Measurements from ENCODE around the gene STARD5. TPM values are rescaled to one million over a fixed set of nuclear protein-coding genes. Genes with fewer than 3 reads are reported as not detected.
A peak's percentile ranks its signal among the peaks of the same experiment; 100 is the strongest.

The STARD5 gene
- total RNA-seq, 1 donor from 2014 or later = 3.1 TPM

- H3K9me3 Mint-ChIP-seq (ENCODE audit: unreplicated experiment) = peaks cover 1% of the 10 kb centered on the region
- no peaks in the 10 kb centered on the region for H3K36me3 Mint-ChIP-seq (ENCODE audit: unreplicated experiment)
- H3K4me1 Mint-ChIP-seq (ENCODE audit: low read depth, unreplicated experiment) = no peaks in the 10 kb centered on the region
- TF ChIP-seq, protein P1, sequence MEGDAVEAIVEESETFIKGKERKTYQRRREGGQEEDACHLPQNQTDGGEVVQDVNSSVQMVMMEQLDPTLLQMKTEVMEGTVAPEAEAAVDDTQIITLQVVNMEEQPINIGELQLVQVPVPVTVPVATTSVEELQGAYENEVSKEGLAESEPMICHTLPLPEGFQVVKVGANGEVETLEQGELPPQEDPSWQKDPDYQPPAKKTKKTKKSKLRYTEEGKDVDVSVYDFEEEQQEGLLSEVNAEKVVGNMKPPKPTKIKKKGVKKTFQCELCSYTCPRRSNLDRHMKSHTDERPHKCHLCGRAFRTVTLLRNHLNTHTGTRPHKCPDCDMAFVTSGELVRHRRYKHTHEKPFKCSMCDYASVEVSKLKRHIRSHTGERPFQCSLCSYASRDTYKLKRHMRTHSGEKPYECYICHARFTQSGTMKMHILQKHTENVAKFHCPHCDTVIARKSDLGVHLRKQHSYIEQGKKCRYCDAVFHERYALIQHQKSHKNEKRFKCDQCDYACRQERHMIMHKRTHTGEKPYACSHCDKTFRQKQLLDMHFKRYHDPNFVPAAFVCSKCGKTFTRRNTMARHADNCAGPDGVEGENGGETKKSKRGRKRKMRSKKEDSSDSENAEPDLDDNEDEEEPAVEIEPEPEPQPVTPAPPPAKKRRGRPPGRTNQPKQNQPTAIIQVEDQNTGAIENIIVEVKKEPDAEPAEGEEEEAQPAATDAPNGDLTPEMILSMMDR (IDR thresholded peaks at IDR 0.05; ENCODE audit: partially characterized antibody, unreplicated experiment) = no peak
- no peak for DNase-seq
- peak overlapping the region; percentile 8 for H3K27ac Mint-ChIP-seq (ENCODE audit: unreplicated experiment)
- H3K27me3 Mint-ChIP-seq (ENCODE audit: unreplicated experiment) = no peaks in the 10 kb centered on the region
- no peak overlapping the region for H3K4me3 Mint-ChIP-seq (ENCODE audit: unreplicated experiment)
Measured at GRCh38 chr15:81309647-81310450, 14.1 kb downstream of the STARD5 start.

DNA sequence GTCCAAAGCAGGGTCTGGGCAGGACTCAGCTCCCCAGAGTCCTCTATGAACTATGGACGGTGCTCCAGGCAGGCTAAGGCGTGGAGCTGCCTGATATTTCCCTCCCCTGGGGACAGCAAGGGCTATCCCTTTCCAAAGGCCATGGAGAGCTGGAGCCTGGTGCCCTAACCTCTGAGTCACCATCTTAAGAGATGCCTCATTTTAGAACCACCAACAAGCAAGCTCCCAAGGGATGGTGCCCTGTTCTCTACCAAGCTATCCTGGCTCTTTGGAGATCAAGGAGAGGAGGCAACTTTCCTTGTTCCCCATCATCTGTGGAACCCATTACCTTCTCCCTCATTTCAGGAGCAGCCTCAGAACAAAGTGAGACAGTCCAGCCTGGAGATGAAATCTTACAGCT is 15.7 kb downstream of the STARD5 start:
- TF ChIP-seq, protein P1 (IDR thresholded peaks at IDR 0.05; ENCODE audit: partially characterized antibody, unreplicated experiment) = no peak
- Mint-ChIP-seq H3K36me3 (ENCODE audit: unreplicated experiment) (no peaks in the 10 kb centered on the region), H3K27ac (ENCODE audit: unreplicated experiment) (no peak overlapping the region), H3K4me1 (ENCODE audit: low read depth, unreplicated experiment) (peaks cover 8% of the 10 kb centered on the region), H3K27me3 (ENCODE audit: unreplicated experiment) (peaks cover 2% of the 10 kb centered on the region), H3K4me3 (ENCODE audit: unreplicated experiment) (no peak overlapping the region), H3K9me3 (ENCODE audit: unreplicated experiment) (peaks cover 2% of the 10 kb centered on the region)
- DNase-seq = no peak

GRCh38 chr15:81304226-81304625 is 19.7 kb downstream of the STARD5 start:
- H3K9me3 Mint-ChIP-seq (ENCODE audit: unreplicated experiment) = peaks cover 2% of the 10 kb centered on the region
- peaks cover 8% of the 10 kb centered on the region for H3K4me1 Mint-ChIP-seq (ENCODE audit: low read depth, unreplicated experiment)
- no peak for DNase-seq
- no peaks in the 10 kb centered on the region for H3K36me3 Mint-ChIP-seq (ENCODE audit: unreplicated experiment)
- no peak overlapping the region for H3K27ac Mint-ChIP-seq (ENCODE audit: unreplicated experiment)
- peaks cover 2% of the 10 kb centered on the region for H3K27me3 Mint-ChIP-seq (ENCODE audit: unreplicated experiment)
- TF ChIP-seq, protein P1 (IDR thresholded peaks at IDR 0.05; ENCODE audit: partially characterized antibody, unreplicated experiment) = no peak
- H3K4me3 Mint-ChIP-seq (ENCODE audit: unreplicated experiment) = no peak overlapping the region

GRCh38 chr15:81303244-81304225 is 20.4 kb downstream of the STARD5 start:
- no peak for DNase-seq
- no peaks in the 10 kb centered on the region for H3K36me3 Mint-ChIP-seq (ENCODE audit: unreplicated experiment)
- TF ChIP-seq, protein P1 (IDR thresholded peaks at IDR 0.05; ENCODE audit: partially characterized antibody, unreplicated experiment) = no peak
- H3K27me3 Mint-ChIP-seq (ENCODE audit: unreplicated experiment) = peaks cover 2% of the 10 kb centered on the region
- H3K4me3 Mint-ChIP-seq (ENCODE audit: unreplicated experiment) = no peak overlapping the region
- no peak overlapping the region for H3K27ac Mint-ChIP-seq (ENCODE audit: unreplicated experiment)
- H3K9me3 Mint-ChIP-seq (ENCODE audit: unreplicated experiment) = peaks cover 2% of the 10 kb centered on the region
- peaks cover 8% of the 10 kb centered on the region for H3K4me1 Mint-ChIP-seq (ENCODE audit: low read depth, unreplicated experiment)

Measured in glutamatergic neuron (in vitro differentiated cells).